HepG2 (cell line): ENCODE data around the gene SPATA21. TPM values are rescaled to one million over a fixed set of nuclear protein-coding genes. Genes with fewer than 3 reads are reported as not detected.

ENCODE experiments used
- ATAC-seq: fragments of 200-7000 bp; cut with Tn5 transposase; 3 replicates; pipeline ENCODE4 v1.9.1; 2020; ENCODE audit warnings: mild to moderate bottlenecking, moderate library complexity
- BruUV-seq: library from RNA; stranded (reverse); fragments of 400-500 nt; replicated peaks from 2 replicates; lab custom pipeline; 2021; lab: Mats Ljungman, UMichigan
- CTCF ChIA-PET: fragments of 300-600 bp; formaldehyde crosslinking; extraction: SDS; loops from one replicate; lab custom pipeline; 2021; ENCODE audit warnings: low total read pairs, inconsistent platforms, low intra/inter-chr PET ratio; lab: Yijun Ruan, JAX
- POLR2A ChIA-PET: fragments of 350-600 bp; sonication (Branson Sonifier 250); formaldehyde crosslinking; loops from one replicate; lab custom pipeline; 2020; ENCODE audit warnings: antibody characterized with exemption, inconsistent platforms; lab: Yijun Ruan, JAX
- DNase-seq: peaks from one replicate; pipeline ENCODE4 v3.0.0-alpha.2; 2015; ENCODE audit warnings: low spot score
- FAIRE-seq: peaks from 3 replicates; lab custom pipeline; 2011; peaks lifted over from hg19 to GRCh38; lab: Jason Lieb, UNC
- H2AFZ ChIP-seq: one replicate; pipeline ENCODE4 v1.6.1; 2011; ENCODE audit warnings: low read length, inconsistent platforms
- H3K27ac ChIP-seq: fragments of 300-600 bp; 3 replicates; pipeline ENCODE4 v1.8.0; 2011; ENCODE audit warnings: mixed run types, mild to moderate bottlenecking, mixed read lengths, low read length, inconsistent platforms; ENCODE audit not compliant: insufficient read depth; ENCODE audit errors: extremely low read length
- H3K27me3 ChIP-seq, 2 experiments: fragments of 200-600 bp in 1 of 2; 2 replicates in 1 of 2; 3 replicates in 1 of 2; pipeline versions ENCODE4 v1.6.0 to v1.8.0; 2011; ENCODE audit warnings: low read length in 2 of 2, mild to moderate bottlenecking in 2 of 2, moderate library complexity in 2 of 2, inconsistent platforms in 1 of 2; ENCODE audit not compliant: insufficient read depth in 2 of 2, control insufficient read depth in 1 of 2
- H3K36me3 ChIP-seq, 2 experiments: fragments of 200-600 bp in 1 of 2; replicated peaks in 1 of 2; 2 replicates in 1 of 2; 3 replicates in 1 of 2; pipeline versions ENCODE4 v1.5.1 to v1.8.0; 2011; ENCODE audit warnings: low read length in 2 of 2, inconsistent platforms in 1 of 2; ENCODE audit not compliant: insufficient read depth in 2 of 2, control insufficient read depth in 1 of 2
- H3K4me1 ChIP-seq: 2 replicates; pipeline ENCODE4 v1.5.1; 2012; ENCODE audit warnings: low read length, inconsistent platforms; ENCODE audit not compliant: insufficient read depth
- H3K4me2 ChIP-seq: 2 replicates; pipeline ENCODE4 v1.6.0; 2011; ENCODE audit warnings: low read depth, low read length, inconsistent platforms
- H3K4me3 ChIP-seq, 3 experiments: fragments of 200-600 bp in 1 of 3; sonication (generic), shearing (Covaris generic) in 1 of 3; replicated peaks in 1 of 3; 2 replicates each; pipeline ENCODE4 v1.5.1; 2011 to 2016; ENCODE audit warnings: low read length in 3 of 3, inconsistent platforms in 2 of 3, low read depth in 2 of 3, mild to moderate bottlenecking in 2 of 3, control low read depth in 1 of 3, mixed read lengths in 1 of 3; ENCODE audit not compliant: insufficient read depth in 1 of 3
- H3K79me2 ChIP-seq: one replicate; pipeline ENCODE4 v1.6.1; 2011; ENCODE audit warnings: low read length, inconsistent platforms; ENCODE audit not compliant: insufficient read depth
- H3K9ac ChIP-seq: 2 replicates; pipeline ENCODE4 v1.6.0; 2011; ENCODE audit warnings: mild to moderate bottlenecking, low read depth, low read length, inconsistent platforms; ENCODE audit not compliant: insufficient read depth
- H3K9me3 ChIP-seq: 2 replicates; pipeline ENCODE4 v1.5.1; 2012; ENCODE audit warnings: mild to moderate bottlenecking, low read length
- H4K20me1 ChIP-seq: 2 replicates; pipeline ENCODE4 v1.6.0; 2011; ENCODE audit warnings: inconsistent platforms, mild to moderate bottlenecking, low read length, moderate library complexity; ENCODE audit not compliant: insufficient read depth
- CC2D1A ChIP-seq: sonication (generic); formaldehyde crosslinking; IDR thresholded peaks from 2 replicates; pipeline ENCODE4 v1.8.1; 2023; ENCODE audit warnings: mild to moderate bottlenecking, missing genetic modification reagents
- CHCHD3 ChIP-seq: sonication (generic); formaldehyde crosslinking; IDR thresholded peaks from 2 replicates; pipeline ENCODE4 v1.8.0; 2022; ENCODE audit warnings: mild to moderate bottlenecking, missing genetic modification reagents, moderate library complexity
- LBX2 ChIP-seq: sonication (generic); formaldehyde crosslinking; IDR thresholded peaks from 2 replicates; pipeline ENCODE4 v1.5.0; 2020; ENCODE audit warnings: missing genetic modification reagents, mild to moderate bottlenecking, borderline replicate concordance
- MBD4 ChIP-seq: IDR thresholded peaks from 2 replicates; pipeline ENCODE4 v1.6.1; 2012; ENCODE audit warnings: low read length, inconsistent platforms, borderline replicate concordance
- SIX1 ChIP-seq: sonication (generic); formaldehyde crosslinking; IDR thresholded peaks from 2 replicates; pipeline ENCODE4 v1.4.0; 2020; ENCODE audit warnings: missing genetic modification reagents, borderline replicate concordance
- TRAFD1 ChIP-seq: sonication (generic); formaldehyde crosslinking; IDR thresholded peaks from 2 replicates; pipeline ENCODE4 v1.5.1; 2020; ENCODE audit warnings: missing genetic modification reagents, mild to moderate bottlenecking, borderline replicate concordance
- ZNF644 ChIP-seq: IDR thresholded peaks from 2 replicates; pipeline ENCODE4 v1.6.1; 2016; ENCODE audit warnings: low read depth
- ZNF777 ChIP-seq: sonication (generic); formaldehyde crosslinking; IDR thresholded peaks from 2 replicates; pipeline ENCODE4 v1.4.0; 2020; ENCODE audit warnings: missing genetic modification reagents
- WGBS: methylation state at CpG from one replicate; pipeline ENCODE4 v1.1.6; 2017; ENCODE audit warnings: low lambda C conversion rate; 5-methylcytosine and 5-hydroxymethylcytosine counted together
- in situ Hi-C: cut with HindIII; loops from 2 replicates; pipeline ENCODE4 v1.10.0; 2017; ENCODE audit warnings: low pct_unique_long_range_greater_than_20kb; ENCODE audit not compliant: extremely low pct_ligation_motif_present
- intact Hi-C: fragments of 100-400 bp; cut with micrococcal nuclease; formaldehyde crosslinking; loops from one replicate; pipeline ENCODE4 v1.10.0; 2022; ENCODE audit not compliant: unreplicated experiment
- polyA plus RNA-seq, 8 experiments: library from polyadenylated mRNA; depleted of rRNA in 3 of 8; stranded (reverse) in 7 of 8; unstranded in 1 of 8; fragments of >200 nt; fragmentation: Illumina TruSeq in 4 of 8; extraction: Trizol in 4 of 8; gene quantifications; 2 replicates each; pipeline versions ENCODE4 v1.2.1 to v1.2.3, GENCODE V29; 2011 to 2016; ENCODE audit warnings: low read depth in 4 of 8, missing spikeins in 1 of 8, mixed read lengths in 1 of 8; ENCODE audit not compliant: insufficient read depth in 1 of 8
- total RNA-seq, 5 experiments: library from RNA; depleted of rRNA; stranded (reverse); fragments of >200 nt; fragmentation: Illumina TruSeq; extraction: Trizol; gene quantifications; 2 replicates each; pipeline ENCODE4 v1.2.3, GENCODE V29; 2016; ENCODE audit warnings: low read depth in 1 of 5

Gene SPATA21
- total and polyA plus RNA-seq, 2 of the 13 experiments (the other 11 are each of a cell fraction or from before 2014, with no cell fraction given), result 0.80 to 1.4 TPM

DNA sequence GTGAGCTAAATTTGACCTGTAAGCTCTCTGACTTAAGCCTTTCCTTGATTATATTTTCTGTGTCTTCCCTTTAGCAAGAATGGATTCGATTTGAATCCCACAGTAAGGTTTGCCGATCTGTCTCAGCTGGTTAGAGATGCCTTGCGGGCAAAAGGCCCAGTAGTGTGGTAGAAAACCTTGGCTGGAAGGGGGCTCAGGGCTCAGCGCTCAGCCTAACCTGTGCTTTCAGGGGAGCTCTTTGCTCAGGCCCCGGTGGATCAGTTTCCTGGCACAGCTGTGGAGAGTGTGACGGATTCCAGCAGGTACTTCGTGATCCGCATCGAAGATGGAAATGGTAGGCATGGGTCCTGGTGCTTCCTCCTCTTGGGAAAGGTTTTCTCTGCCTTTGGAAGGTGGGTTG lies 10.4 kb upstream of the SPATA21 start:
- Histone ChIP-seq H2AFZ (no peak overlapping the region), H3K9ac (no peak overlapping the region), H3K36me3 (peaks cover 33 to 78% of the 10 kb centered on the region in 2 experiments; a peak in 4 of 5 replicates), H3K4me3 (no peak overlapping the region), H3K27ac (no peak overlapping the region), H3K27me3 (no peaks in the 10 kb centered on the region), H3K4me1 (peaks cover under 1% of the 10 kb centered on the region; the same call in 1 of the 2 replicates), H3K79me2 (no peaks in the 10 kb centered on the region), H4K20me1 (no peaks in the 10 kb centered on the region), H3K9me3 (no peaks in the 10 kb centered on the region), H3K4me2 (no peak overlapping the region)
- intact Hi-C loops, result no loop called here
- POLR2A ChIA-PET, result no interaction called here
- WGBS, result 94% methylated on average over 9 of the region's 9 CpGs
- no peak for DNase-seq
- in situ Hi-C loops, result no loop called here
- ATAC-seq, result no peak
- BruUV-seq, result no TSS peak
- FAIRE-seq, result no peak
- TF ChIP-seq MBD4 (no peak), TRAFD1 (no peak), ZNF777 (CRISPR knock-in tag) (no peak), SIX1 (CRISPR knock-in tag) (no peak), LBX2 (CRISPR knock-in tag) (no peak), CC2D1A (no peak), ZNF644 (CRISPR knock-in tag) (no peak), CHCHD3 (CRISPR knock-in tag) (no peak)
- CTCF ChIA-PET, result no interaction called here
